ENCODE measurements around the gene SDF2.

- TF ChIP-seq CTCF (conservative IDR thresholded peaks at IDR 0.05; ENCODE audit: low read depth in 2 of 2) (no peak), EZH2 (IDR thresholded peaks at IDR 0.05; ENCODE audit: low read depth, unreplicated experiment) (no peak), EZH2phosphoT487 (IDR thresholded peaks at IDR 0.05; ENCODE audit: unreplicated experiment) (no peak), ETS1 (IDR thresholded peaks at IDR 0.05) (no peak), REST (IDR thresholded peaks at IDR 0.05; ENCODE audit: unreplicated experiment) (no peak), ZNF114 (CRISPR knock-in tag; IDR thresholded peaks at IDR 0.05) (no peak), CREB1 (CRISPR knock-in tag; IDR thresholded peaks at IDR 0.05; ENCODE audit: low read depth) (no peak), POLR2AphosphoS5 (IDR thresholded peaks at IDR 0.05; ENCODE audit: low read depth) (no peak)
Observed at GRCh38 chr17:28634206-28634865, 27.4 kb downstream of the SDF2 start.

Measured in GM23338 (cell line).